ENCODE data around the gene PORCN.
A peak's percentile ranks its signal among the peaks of the same experiment; 100 is the strongest.
"Not testable (repeated sequence)": the region's sequence is repeated elsewhere in the genome, so short reads cannot be mapped to it uniquely, and the experiment has no call there.

Gene PORCN

GRCh38 chrX:48541140-48541814 lies 32.5 kb downstream of the PORCN start:
- DNase-seq (ENCODE audit: low spot score): no peak

- no peak for DNase-seq (ENCODE audit: low spot score)
Measured at GRCh38 chrX:48548871-48549270, 40.1 kb downstream of the PORCN start.

- DNase-seq (ENCODE audit: low spot score): not testable (repeated sequence)
Measured at GRCh38 chrX:48555731-48556325, 47.0 kb downstream of the PORCN start.

GRCh38 chrX:48558271-48558670 lies 49.5 kb downstream of the PORCN start:
- peak; percentile 78 for DNase-seq (ENCODE audit: low spot score)

GRCh38 chrX:48559636-48560035 lies 50.8 kb downstream of the PORCN start:
- no peak for DNase-seq (ENCODE audit: low spot score)

GRCh38 chrX:48560056-48560455 lies 51.3 kb downstream of the PORCN start:
- DNase-seq (ENCODE audit: low spot score): no peak

GRCh38 chrX:48560681-48561080 lies 51.9 kb downstream of the PORCN start:
- DNase-seq (ENCODE audit: low spot score): no peak

GRCh38 chrX:48569958-48570357 lies 61.2 kb downstream of the PORCN start:
- DNase-seq (ENCODE audit: low spot score): peak; percentile 89
